ENCODE results near the gene KLF3.

The KLF3 gene

GRCh38 chr4:38656111-38656510 lies 7.9 kb upstream of the KLF3 start:
- no peak for DNase-seq (ENCODE audit: low spot score)

- DNase-seq (ENCODE audit: low spot score) = no peak
Measured at GRCh38 chr4:38659346-38659745, 4.7 kb upstream of the KLF3 start.

- no peak for DNase-seq (ENCODE audit: low spot score)
Measured at GRCh38 chr4:38660838-38661237, 3.2 kb upstream of the KLF3 start.

- no peak for DNase-seq (ENCODE audit: low spot score)
Measured at GRCh38 chr4:38661371-38661770, 2.6 kb upstream of the KLF3 start.

- DNase-seq (ENCODE audit: low spot score) = no peak
Measured at GRCh38 chr4:38662522-38663089, 1.4 kb upstream of the KLF3 start.

GRCh38 chr4:38663090-38663800 lies 754 bp upstream of the KLF3 start:
- peak; percentile 51 for DNase-seq (ENCODE audit: low spot score)

- no peak for DNase-seq (ENCODE audit: low spot score)
Measured at GRCh38 chr4:38664706-38665401, 855 bp downstream of the KLF3 start.

- no peak for DNase-seq (ENCODE audit: low spot score)
Measured at GRCh38 chr4:38665551-38666411, 1.8 kb downstream of the KLF3 start.

GRCh38 chr4:38666766-38667084 lies 2.7 kb downstream of the KLF3 start:
- no peak for DNase-seq (ENCODE audit: low spot score)

GRCh38 chr4:38667085-38667893 lies 3.3 kb downstream of the KLF3 start:
- DNase-seq (ENCODE audit: low spot score) = no peak

GRCh38 chr4:38668203-38668971 lies 4.4 kb downstream of the KLF3 start:
- DNase-seq (ENCODE audit: low spot score) = no peak

- no peak for DNase-seq (ENCODE audit: low spot score)
Measured at GRCh38 chr4:38669208-38669607, 5.2 kb downstream of the KLF3 start.

- DNase-seq (ENCODE audit: low spot score) = no peak
Measured at GRCh38 chr4:38670109-38670901, 6.3 kb downstream of the KLF3 start.

- DNase-seq (ENCODE audit: low spot score) = no peak
Measured at GRCh38 chr4:38670939-38671591, 7.1 kb downstream of the KLF3 start.

- no peak for DNase-seq (ENCODE audit: low spot score)
Measured at GRCh38 chr4:38671592-38671940, 7.6 kb downstream of the KLF3 start.

GRCh38 chr4:38672074-38672396 lies 8.0 kb downstream of the KLF3 start:
- DNase-seq (ENCODE audit: low spot score) = no peak

GRCh38 chr4:38672397-38673129 lies 8.6 kb downstream of the KLF3 start:
- DNase-seq (ENCODE audit: low spot score) = no peak

- DNase-seq (ENCODE audit: low spot score) = no peak
Measured at GRCh38 chr4:38673130-38673978, 9.4 kb downstream of the KLF3 start.
